ENCODE results near the gene HES7.
A peak's percentile ranks its signal among the peaks of the same experiment; 100 is the strongest.

The HES7 gene

DNA sequence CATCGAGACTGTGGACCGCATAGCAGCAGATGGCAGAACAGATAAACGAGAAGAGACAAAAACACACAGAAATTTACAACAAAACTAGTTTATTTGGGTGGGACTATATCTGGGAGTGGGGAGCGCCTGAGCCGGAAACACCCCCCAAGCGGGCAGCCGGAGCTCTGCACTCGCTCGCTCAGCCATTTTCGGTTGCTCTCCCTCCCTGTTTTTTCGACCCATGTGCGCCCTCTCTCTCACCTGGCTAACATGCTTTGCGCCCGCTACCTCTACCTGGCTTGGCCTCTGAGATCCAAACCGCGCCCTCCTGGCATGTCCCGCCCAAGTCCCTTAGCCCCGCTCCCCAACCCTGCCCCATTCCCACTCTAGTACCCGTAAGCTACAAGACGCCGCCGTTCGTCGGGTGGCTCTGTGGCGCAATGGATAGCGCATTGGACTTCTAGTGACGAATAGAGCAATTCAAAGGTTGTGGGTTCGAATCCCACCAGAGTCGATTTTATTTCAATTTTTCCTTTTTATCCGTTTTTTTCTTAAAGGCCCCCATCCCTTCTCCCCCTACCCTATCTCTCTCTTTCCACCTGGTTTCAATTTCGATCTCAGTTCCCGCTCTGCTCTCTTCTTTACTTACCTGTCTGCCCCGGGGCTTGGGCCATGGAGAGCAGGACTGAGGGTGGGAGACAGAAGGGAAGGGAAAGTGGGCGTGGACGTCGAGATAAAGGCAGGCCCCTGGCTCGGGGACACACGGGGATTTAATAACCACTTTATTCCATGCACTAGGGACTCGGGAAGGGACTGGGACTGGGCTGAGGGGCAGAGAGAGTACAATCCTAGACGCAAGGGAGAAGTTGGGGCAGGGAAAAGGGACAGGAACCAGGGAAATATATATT, 3.1 kb downstream of the HES7 start:
- TF ChIP-seq, protein P1, sequence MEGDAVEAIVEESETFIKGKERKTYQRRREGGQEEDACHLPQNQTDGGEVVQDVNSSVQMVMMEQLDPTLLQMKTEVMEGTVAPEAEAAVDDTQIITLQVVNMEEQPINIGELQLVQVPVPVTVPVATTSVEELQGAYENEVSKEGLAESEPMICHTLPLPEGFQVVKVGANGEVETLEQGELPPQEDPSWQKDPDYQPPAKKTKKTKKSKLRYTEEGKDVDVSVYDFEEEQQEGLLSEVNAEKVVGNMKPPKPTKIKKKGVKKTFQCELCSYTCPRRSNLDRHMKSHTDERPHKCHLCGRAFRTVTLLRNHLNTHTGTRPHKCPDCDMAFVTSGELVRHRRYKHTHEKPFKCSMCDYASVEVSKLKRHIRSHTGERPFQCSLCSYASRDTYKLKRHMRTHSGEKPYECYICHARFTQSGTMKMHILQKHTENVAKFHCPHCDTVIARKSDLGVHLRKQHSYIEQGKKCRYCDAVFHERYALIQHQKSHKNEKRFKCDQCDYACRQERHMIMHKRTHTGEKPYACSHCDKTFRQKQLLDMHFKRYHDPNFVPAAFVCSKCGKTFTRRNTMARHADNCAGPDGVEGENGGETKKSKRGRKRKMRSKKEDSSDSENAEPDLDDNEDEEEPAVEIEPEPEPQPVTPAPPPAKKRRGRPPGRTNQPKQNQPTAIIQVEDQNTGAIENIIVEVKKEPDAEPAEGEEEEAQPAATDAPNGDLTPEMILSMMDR (IDR thresholded peaks at IDR 0.05; ENCODE audit: low read depth, low read length, missing control alignments): peak; percentile 66
- DNase-seq (ENCODE audit: low read depth): peak; percentile 52
- H3K4me3 ChIP-seq (ENCODE audit: low read depth, low read length): peak overlapping the region; percentile 49

DNA sequence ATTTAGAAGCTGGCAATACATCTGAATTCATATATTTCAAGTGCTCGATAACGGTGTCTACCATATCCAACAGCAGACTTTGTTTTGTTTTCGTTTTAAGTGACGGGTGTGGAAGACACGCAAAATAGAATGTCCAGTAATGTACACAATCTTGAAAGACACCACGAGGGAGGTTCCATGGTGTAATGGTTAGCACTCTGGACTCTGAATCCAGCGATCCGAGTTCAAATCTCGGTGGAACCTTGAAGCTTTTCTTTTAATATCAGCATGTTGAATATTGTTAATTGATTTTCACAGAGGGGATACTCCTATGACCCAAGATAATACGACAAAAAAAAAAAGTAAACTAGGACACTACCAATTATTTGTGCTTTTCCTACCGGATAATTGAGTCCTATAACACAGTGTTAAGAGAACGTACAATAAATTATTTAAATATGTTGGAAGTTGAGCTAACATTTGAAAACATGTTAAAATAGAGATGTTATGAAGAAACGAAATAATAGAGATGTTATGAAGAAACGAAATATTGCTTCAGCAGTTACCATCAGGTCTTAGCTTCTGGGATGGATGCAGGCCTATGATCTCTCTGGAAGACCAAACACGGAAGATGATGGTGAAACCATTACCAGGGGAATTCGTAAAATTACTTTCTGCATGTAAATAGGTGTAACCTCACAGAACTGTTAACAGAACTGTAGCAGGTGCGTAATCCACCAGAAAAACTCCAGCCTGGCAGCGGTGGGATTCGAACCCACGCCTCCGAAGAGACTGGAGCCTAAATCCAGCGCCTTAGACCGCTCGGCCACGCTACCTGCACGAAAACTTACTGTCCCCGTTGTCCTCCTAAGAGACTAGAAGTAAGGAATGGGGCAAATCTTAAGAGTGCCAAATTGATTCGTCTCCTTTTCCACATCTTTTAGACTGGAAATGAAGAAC, 4.1 kb downstream of the HES7 start:
- H3K4me3 ChIP-seq (ENCODE audit: low read depth, low read length): peak overlapping the region; percentile 58
- TF ChIP-seq, protein P1 (IDR thresholded peaks at IDR 0.05; ENCODE audit: low read depth, low read length, missing control alignments): no peak
- DNase-seq (ENCODE audit: low read depth): peak; percentile 87

DNA sequence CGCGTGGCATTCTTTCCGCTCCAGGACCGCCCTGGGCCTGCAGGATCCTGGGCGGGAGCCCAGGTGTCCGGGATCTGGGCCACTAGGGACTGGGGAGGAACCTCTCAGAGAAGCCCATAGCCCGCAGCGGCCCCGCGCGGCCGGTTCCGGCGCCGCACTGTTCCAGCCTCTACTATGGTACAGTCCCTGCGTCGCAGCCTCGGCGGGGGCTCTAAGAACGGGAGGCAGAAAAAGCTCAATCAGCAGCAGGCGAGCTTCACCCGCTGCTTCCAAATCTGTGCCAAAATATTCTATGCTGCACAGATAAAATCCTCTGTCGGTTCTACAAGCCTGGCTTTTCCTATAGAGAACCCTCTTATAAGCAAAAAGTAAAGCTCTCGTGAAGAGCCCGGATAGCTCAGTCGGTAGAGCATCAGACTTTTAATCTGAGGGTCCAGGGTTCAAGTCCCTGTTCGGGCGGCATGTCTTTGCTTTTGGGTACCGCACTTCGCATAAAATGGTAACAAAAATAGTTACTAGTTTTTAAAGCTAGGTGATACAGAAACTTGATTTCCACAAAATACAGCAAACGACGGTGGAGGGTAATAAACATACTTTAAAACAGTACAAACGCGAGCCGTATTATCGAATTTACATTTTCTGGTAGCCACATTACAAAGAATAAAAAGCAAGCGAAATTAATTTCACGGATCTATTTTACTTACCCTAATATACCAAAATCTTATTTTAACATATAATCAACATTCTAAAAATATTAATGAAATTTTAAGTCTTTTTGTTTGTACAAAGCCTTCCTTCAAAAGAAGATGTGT, 4.9 kb downstream of the HES7 start:
- peak; percentile 60 for DNase-seq (ENCODE audit: low read depth)
- TF ChIP-seq, protein P1 (IDR thresholded peaks at IDR 0.05; ENCODE audit: low read depth, low read length, missing control alignments): peak; percentile 86
- peak overlapping the region; percentile 58 for H3K4me3 ChIP-seq (ENCODE audit: low read depth, low read length)

DNA sequence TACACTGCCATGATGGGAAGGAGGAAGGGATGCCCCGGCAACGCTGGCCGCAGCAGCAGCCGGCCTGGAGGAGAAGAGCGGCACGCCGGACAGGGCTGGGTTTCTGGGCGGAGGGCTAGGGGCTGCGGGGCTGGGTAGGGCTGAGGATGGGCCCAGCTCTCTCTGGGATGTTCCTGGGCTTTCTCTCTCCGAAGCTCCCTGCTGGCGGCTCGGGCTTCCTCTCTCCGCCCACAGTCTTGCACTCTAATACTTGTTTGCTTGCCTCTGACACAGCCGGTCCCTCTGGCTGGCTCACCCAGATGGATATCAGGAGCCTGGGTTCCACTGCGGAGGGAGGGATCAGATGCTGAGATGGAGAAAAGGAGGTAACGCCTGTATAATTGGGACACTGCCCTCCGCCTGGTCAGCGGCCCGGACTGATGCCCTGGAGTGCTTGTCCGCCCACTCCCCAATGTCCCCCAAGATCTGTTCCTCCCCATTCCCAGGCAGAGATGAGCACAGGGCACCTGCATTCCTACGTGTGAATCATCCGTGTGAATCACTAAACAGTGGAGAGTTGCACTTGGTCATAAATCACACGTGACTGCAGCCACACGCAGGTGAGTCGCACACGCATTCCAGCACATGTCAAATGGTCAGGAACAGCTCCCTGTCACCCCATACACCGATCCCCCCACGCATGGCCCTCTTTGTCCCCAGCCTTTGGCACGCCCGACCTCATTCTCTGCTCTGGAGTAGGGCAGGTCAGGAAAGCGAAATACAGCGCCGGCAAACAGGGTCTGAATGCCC, 5.7 kb downstream of the HES7 start, which contains the start of gene ALOXE3:
ALOXE3 (minus strand) TSS at position 535 of the 789 bp plus-strand sequence; CDS start at position 11, 524 bp downstream.
- TF ChIP-seq, protein P1 (IDR thresholded peaks at IDR 0.05; ENCODE audit: low read depth, low read length, missing control alignments): no peak
- DNase-seq (ENCODE audit: low read depth): no peak
- H3K4me3 ChIP-seq (ENCODE audit: low read depth, low read length): peak within 1 kb of the TSS; percentile 58

DNA sequence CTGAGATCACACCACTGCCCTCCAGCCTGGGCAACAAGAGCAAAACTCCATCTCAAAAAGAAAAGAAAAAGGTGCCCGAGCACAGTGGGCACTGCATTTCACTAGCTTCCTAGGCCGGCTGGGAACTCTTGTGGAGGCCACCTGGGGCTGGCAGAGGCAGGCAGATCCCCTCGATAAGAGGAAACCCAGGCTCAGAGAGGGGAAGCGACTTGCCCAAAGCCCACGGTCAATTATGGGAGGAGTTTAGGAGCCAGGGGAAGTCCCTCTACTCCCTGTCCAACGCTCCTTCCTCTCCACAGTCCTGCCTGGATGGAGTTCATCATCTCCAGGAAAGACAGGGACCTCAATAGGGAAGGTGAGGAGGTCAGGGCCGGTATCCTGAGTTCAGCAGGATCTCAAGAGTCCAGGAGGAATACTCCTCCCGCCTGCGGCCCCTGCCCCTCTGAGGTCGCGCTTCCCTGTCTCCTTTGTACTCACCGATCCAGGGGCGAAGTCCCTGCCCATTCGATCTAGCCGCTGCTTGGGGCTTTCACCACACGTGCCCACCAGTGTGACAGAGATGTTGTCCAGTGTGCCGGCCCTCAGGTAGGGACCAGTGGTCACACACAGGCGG, 6.4 kb downstream of the HES7 start:
- DNase-seq (ENCODE audit: low read depth): no peak
- H3K4me3 ChIP-seq (ENCODE audit: low read depth, low read length): peak overlapping the region; percentile 58; the same call in 1 of the 2 replicates
- TF ChIP-seq, protein P1 (IDR thresholded peaks at IDR 0.05; ENCODE audit: low read depth, low read length, missing control alignments): no peak

All from GM12864 (cell line).